ENCODE results near the gene OS9.

Gene OS9

DNA sequence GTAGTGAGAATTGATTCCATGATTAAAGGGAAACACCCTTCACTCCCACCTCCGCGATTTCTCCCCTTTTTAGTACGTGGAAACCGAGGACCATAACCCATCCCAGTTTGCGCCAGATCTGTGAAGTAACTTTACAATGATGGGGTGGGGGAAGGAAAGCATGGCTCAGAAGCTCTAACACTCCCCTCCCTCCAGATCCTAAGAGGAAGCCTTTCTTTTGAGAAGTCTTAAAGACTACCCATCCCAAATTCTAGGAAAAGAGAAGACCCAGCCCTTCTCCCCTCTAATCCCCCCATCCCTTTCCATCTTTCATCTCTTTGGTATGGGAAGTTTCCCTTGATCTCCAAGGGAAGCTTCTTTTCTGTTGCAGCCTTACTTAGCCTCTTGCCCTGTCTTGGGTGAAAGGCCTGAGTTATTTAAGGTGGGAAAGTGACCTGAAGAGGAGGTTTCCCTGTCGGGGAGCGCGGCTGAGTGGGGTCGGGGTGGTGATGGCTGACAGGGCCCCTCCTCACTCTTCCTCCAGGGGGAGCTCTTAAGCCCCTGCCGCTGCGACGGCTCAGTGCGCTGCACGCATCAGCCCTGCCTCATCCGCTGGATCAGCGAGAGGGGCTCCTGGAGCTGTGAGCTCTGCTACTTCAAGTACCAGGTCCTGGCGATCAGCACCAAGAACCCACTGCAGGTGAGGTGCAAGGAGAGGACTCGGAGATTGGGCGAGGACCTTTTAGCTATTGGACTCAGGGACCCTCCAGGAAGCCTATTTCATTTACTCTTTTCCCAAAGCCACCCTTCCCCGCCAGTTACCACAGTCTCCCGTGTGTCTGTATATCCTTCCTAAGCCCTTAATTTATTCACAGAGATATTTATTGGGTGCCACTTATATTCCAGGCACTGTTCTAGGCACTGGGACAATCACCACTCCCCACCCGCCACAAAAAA is 62.7 kb downstream of the OS9 start:
- Histone ChIP-seq H3K9ac (ENCODE audit: low read depth, low read length) (no peak overlapping the region), H3K9me3 (ENCODE audit: control insufficient read depth, insufficient read depth, low read length) (no peaks in the 10 kb centered on the region), H3K4me3 (ENCODE audit: low read depth, low read length) (peak overlapping the region; percentile 54), H3K27me3 (ENCODE audit: control insufficient read depth, insufficient read depth, low read length) (peaks cover 44% of the 10 kb centered on the region), H3K36me3 (ENCODE audit: control insufficient read depth, insufficient read depth, low read length) (no peaks in the 10 kb centered on the region), H3K4me1 (ENCODE audit: control insufficient read depth, insufficient read depth, low read length) (peaks cover 18% of the 10 kb centered on the region), H3K27ac (ENCODE audit: low read depth, low read length) (no peak overlapping the region)

DNA sequence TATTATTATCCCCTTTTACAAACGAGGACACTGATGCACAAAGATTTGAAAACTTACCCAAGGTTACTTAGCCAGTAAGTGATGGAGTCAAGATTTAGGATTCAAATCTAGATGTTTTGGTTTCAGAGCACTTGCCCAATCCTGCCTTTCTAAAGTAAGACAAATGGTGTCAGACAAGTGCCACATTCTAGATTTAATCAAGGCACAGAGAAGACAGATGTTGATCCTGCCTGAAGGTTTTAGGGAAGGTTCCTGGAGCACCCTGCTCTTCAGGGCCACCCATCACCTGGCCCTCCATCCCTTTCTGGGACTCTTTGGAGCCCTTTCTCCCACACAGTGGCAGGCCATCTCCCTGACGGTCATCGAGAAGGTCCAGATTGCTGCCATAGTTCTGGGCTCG is 63.8 kb downstream of the OS9 start:
- Histone ChIP-seq H3K9ac (ENCODE audit: low read depth, low read length) (no peak overlapping the region), H3K9me3 (ENCODE audit: control insufficient read depth, insufficient read depth, low read length) (no peaks in the 10 kb centered on the region), H3K27me3 (ENCODE audit: control insufficient read depth, insufficient read depth, low read length) (peaks cover 49% of the 10 kb centered on the region), H3K4me3 (ENCODE audit: low read depth, low read length) (no peak overlapping the region), H3K36me3 (ENCODE audit: control insufficient read depth, insufficient read depth, low read length) (no peaks in the 10 kb centered on the region), H3K27ac (ENCODE audit: low read depth, low read length) (no peak overlapping the region), H3K4me1 (ENCODE audit: control insufficient read depth, insufficient read depth, low read length) (peaks cover 16% of the 10 kb centered on the region)

DNA sequence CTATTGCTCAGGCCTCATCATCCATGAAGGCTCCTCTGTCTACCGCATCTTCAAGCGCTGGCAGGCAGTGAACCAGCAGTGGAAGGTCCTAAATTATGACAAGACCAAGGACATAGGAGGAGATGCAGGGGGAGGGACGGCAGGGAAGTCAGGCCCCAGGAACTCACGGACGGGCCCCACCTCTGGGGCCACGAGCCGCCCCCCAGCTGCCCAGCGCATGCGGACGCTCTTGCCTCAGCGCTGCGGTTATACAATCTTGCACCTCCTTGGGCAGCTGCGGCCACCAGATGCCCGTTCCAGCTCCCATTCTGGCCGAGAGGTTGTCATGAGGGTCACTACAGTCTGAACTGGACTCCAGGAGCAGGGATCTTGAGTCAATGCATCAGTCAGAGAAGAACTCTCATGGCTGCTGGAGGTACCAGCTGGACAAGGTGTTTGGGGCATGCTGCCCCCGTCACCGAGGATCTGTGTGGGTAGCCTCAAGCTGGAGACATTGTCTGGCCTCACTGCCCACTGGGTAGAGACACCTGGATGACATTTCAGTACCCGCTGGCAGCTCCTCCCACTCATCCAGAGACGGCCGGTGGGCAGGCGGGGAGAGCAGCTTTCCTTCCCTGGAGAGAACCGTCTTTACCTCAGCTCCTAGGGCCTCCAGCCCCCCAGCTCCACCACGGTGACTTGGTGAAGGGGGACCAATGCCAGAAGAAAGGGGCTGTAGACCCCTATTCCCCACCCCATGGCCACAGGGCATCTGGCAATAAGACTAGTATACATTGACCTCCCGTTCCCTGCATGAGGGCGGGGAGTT is 64.8 kb downstream of the OS9 start:
- peaks cover 52% of the 10 kb centered on the region for H3K27me3 ChIP-seq (ENCODE audit: control insufficient read depth, insufficient read depth, low read length)
- no peak overlapping the region for H3K27ac ChIP-seq (ENCODE audit: low read depth, low read length)
- H3K36me3 ChIP-seq (ENCODE audit: control insufficient read depth, insufficient read depth, low read length) = no peaks in the 10 kb centered on the region
- H3K9ac ChIP-seq (ENCODE audit: low read depth, low read length) = no peak overlapping the region
- H3K4me3 ChIP-seq (ENCODE audit: low read depth, low read length) = no peak overlapping the region
- no peaks in the 10 kb centered on the region for H3K9me3 ChIP-seq (ENCODE audit: control insufficient read depth, insufficient read depth, low read length)
- H3K4me1 ChIP-seq (ENCODE audit: control insufficient read depth, insufficient read depth, low read length) = peaks cover 15% of the 10 kb centered on the region

- Histone ChIP-seq H3K9ac (ENCODE audit: low read depth, low read length) (no peak overlapping the region), H3K9me3 (ENCODE audit: control insufficient read depth, insufficient read depth, low read length) (no peaks in the 10 kb centered on the region), H3K4me3 (ENCODE audit: low read depth, low read length) (no peak overlapping the region), H3K27ac (ENCODE audit: low read depth, low read length) (no peak overlapping the region), H3K36me3 (ENCODE audit: control insufficient read depth, insufficient read depth, low read length) (no peaks in the 10 kb centered on the region), H3K27me3 (ENCODE audit: control insufficient read depth, insufficient read depth, low read length) (peaks cover 53% of the 10 kb centered on the region), H3K4me1 (ENCODE audit: control insufficient read depth, insufficient read depth, low read length) (peaks cover 16% of the 10 kb centered on the region)
These were observed 65.5 kb downstream of the OS9 start for GRCh38 chr12:57759360-57759980.

- no peaks in the 10 kb centered on the region for H3K9me3 ChIP-seq (ENCODE audit: control insufficient read depth, insufficient read depth, low read length)
- H3K4me1 ChIP-seq (ENCODE audit: control insufficient read depth, insufficient read depth, low read length) = peaks cover 21% of the 10 kb centered on the region
- H3K27me3 ChIP-seq (ENCODE audit: control insufficient read depth, insufficient read depth, low read length) = peaks cover 60% of the 10 kb centered on the region
- H3K27ac ChIP-seq (ENCODE audit: low read depth, low read length) = no peak overlapping the region
- no peak overlapping the region for H3K9ac ChIP-seq (ENCODE audit: low read depth, low read length)
- H3K4me3 ChIP-seq (ENCODE audit: low read depth, low read length) = no peak overlapping the region
- H3K36me3 ChIP-seq (ENCODE audit: control insufficient read depth, insufficient read depth, low read length) = no peaks in the 10 kb centered on the region
These were observed 66.5 kb downstream of the OS9 start for GRCh38 chr12:57760347-57760982.

GRCh38 chr12:57761391-57761998 is 67.6 kb downstream of the OS9 start:
- Histone ChIP-seq H3K9ac (ENCODE audit: low read depth, low read length) (no peak overlapping the region), H3K27ac (ENCODE audit: low read depth, low read length) (no peak overlapping the region), H3K36me3 (ENCODE audit: control insufficient read depth, insufficient read depth, low read length) (no peaks in the 10 kb centered on the region), H3K27me3 (ENCODE audit: control insufficient read depth, insufficient read depth, low read length) (peaks cover 60% of the 10 kb centered on the region), H3K4me3 (ENCODE audit: low read depth, low read length) (no peak overlapping the region), H3K9me3 (ENCODE audit: control insufficient read depth, insufficient read depth, low read length) (no peaks in the 10 kb centered on the region), H3K4me1 (ENCODE audit: control insufficient read depth, insufficient read depth, low read length) (peaks cover 25% of the 10 kb centered on the region)

DNA sequence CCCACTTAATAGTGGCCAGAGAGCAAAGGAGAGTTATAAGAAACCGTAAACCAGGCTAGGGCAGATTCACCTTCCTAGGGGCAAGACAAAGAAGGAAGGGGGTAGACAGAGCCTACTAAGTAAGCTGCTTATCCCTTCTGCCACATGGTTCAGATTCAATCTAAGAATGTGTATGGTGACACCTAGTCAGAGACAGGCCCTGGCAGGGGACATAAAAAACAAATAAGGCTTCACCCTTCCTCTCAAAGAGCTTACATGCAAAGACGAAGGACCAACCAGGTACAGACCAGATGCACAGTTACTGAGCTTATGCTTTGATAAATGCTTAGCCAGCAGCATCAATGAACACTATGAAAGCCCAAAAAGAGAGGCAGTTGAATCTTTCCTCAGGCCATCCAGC is 68.5 kb downstream of the OS9 start:
- no peak overlapping the region for H3K4me3 ChIP-seq (ENCODE audit: low read depth, low read length)
- H3K9me3 ChIP-seq (ENCODE audit: control insufficient read depth, insufficient read depth, low read length) = no peaks in the 10 kb centered on the region
- H3K36me3 ChIP-seq (ENCODE audit: control insufficient read depth, insufficient read depth, low read length) = no peaks in the 10 kb centered on the region
- H3K27ac ChIP-seq (ENCODE audit: low read depth, low read length) = no peak overlapping the region
- no peak overlapping the region for H3K9ac ChIP-seq (ENCODE audit: low read depth, low read length)
- peaks cover 60% of the 10 kb centered on the region for H3K27me3 ChIP-seq (ENCODE audit: control insufficient read depth, insufficient read depth, low read length)
- peaks cover 30% of the 10 kb centered on the region for H3K4me1 ChIP-seq (ENCODE audit: control insufficient read depth, insufficient read depth, low read length)

- Histone ChIP-seq H3K27me3 (ENCODE audit: control insufficient read depth, insufficient read depth, low read length) (peaks cover 50% of the 10 kb centered on the region), H3K36me3 (ENCODE audit: control insufficient read depth, insufficient read depth, low read length) (peaks cover 14% of the 10 kb centered on the region), H3K27ac (ENCODE audit: low read depth, low read length) (no peak overlapping the region), H3K9me3 (ENCODE audit: control insufficient read depth, insufficient read depth, low read length) (no peaks in the 10 kb centered on the region), H3K4me3 (ENCODE audit: low read depth, low read length) (peak overlapping the region; percentile 67), H3K4me1 (ENCODE audit: control insufficient read depth, insufficient read depth, low read length) (peaks cover 31% of the 10 kb centered on the region), H3K9ac (ENCODE audit: low read depth, low read length) (no peak overlapping the region)
These were observed 70.1 kb downstream of the OS9 start for GRCh38 chr12:57763881-57764661.

- H3K4me3 ChIP-seq (ENCODE audit: low read depth, low read length) = peak overlapping the region; percentile 67
- no peak overlapping the region for H3K27ac ChIP-seq (ENCODE audit: low read depth, low read length)
- peaks cover 31% of the 10 kb centered on the region for H3K4me1 ChIP-seq (ENCODE audit: control insufficient read depth, insufficient read depth, low read length)
These were observed 70.7 kb downstream of the OS9 start for GRCh38 chr12:57764662-57765002.

More at GRCh38 chr12:57764662-57765002, 70.7 kb downstream of the OS9 start:
- Histone ChIP-seq H3K27me3 (ENCODE audit: control insufficient read depth, insufficient read depth, low read length) (peaks cover 50% of the 10 kb centered on the region), H3K36me3 (ENCODE audit: control insufficient read depth, insufficient read depth, low read length) (peaks cover 20% of the 10 kb centered on the region), H3K9me3 (ENCODE audit: control insufficient read depth, insufficient read depth, low read length) (no peaks in the 10 kb centered on the region), H3K9ac (ENCODE audit: low read depth, low read length) (0 out of 2 replicates have a peak overlapping the region, but pooled peaks have one; percentile 12)
